ENCODE data around the gene ALDH7A1.

The ALDH7A1 gene

DNA sequence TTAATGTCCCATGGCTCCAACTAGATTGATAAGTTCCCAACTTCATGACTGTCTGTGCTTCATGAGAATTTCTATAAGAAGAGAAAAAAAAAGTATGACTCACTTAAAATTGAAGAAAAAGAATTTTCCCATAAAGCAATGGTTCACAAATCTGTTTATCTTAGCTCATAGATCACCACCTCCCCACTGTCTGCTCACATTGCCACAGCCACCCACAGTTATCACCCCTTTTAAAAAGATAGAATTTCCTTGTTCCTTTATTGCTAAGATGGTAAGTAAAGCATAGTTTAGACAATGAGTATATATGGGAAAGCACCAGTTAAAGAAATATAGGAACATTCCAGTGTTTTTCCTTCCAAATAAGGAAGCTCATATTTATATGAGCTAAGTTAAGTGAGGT is 67.1 kb downstream of the ALDH7A1 start:
- no peak overlapping the region for H3K9ac ChIP-seq (ENCODE audit: low read length)
- no peaks in the 10 kb centered on the region for H4K20me1 ChIP-seq (ENCODE audit: insufficient read depth, low read length)
- H3K79me2 ChIP-seq (ENCODE audit: insufficient read depth, low read length) = no peaks in the 10 kb centered on the region
- H3K4me2 ChIP-seq (ENCODE audit: low read length) = no peak overlapping the region
- no peaks in the 10 kb centered on the region for H3K9me3 ChIP-seq (ENCODE audit: low read length)
- no peaks in the 10 kb centered on the region for H3K27me3 ChIP-seq (ENCODE audit: insufficient read depth, low read length)
- no peak for TF ChIP-seq EZH2 (IDR thresholded peaks at IDR 0.05; ENCODE audit: borderline replicate concordance, low read length)
- TF ChIP-seq, protein P1, sequence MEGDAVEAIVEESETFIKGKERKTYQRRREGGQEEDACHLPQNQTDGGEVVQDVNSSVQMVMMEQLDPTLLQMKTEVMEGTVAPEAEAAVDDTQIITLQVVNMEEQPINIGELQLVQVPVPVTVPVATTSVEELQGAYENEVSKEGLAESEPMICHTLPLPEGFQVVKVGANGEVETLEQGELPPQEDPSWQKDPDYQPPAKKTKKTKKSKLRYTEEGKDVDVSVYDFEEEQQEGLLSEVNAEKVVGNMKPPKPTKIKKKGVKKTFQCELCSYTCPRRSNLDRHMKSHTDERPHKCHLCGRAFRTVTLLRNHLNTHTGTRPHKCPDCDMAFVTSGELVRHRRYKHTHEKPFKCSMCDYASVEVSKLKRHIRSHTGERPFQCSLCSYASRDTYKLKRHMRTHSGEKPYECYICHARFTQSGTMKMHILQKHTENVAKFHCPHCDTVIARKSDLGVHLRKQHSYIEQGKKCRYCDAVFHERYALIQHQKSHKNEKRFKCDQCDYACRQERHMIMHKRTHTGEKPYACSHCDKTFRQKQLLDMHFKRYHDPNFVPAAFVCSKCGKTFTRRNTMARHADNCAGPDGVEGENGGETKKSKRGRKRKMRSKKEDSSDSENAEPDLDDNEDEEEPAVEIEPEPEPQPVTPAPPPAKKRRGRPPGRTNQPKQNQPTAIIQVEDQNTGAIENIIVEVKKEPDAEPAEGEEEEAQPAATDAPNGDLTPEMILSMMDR (IDR thresholded peaks at IDR 0.05; ENCODE audit: low read length) = no peak
- H3K4me1 ChIP-seq (ENCODE audit: insufficient read depth, low read length, severe bottlenecking) = no peaks in the 10 kb centered on the region
- no peak overlapping the region for H3K4me3 ChIP-seq (ENCODE audit: low read depth, low read length, poor library complexity, severe bottlenecking)
- no peak overlapping the region for H3K27ac ChIP-seq (ENCODE audit: low read depth, low read length, poor library complexity, severe bottlenecking)
- H3F3A ChIP-seq (ENCODE audit: insufficient read depth, low read length) = no peaks in the 10 kb centered on the region
- no peak overlapping the region for H2AFZ ChIP-seq (ENCODE audit: low read length)
- no peaks in the 10 kb centered on the region for H3K9me2 ChIP-seq (ENCODE audit: low read depth, low read length)
- H3K36me3 ChIP-seq (ENCODE audit: insufficient read depth, low read length) = no peaks in the 10 kb centered on the region

DNA sequence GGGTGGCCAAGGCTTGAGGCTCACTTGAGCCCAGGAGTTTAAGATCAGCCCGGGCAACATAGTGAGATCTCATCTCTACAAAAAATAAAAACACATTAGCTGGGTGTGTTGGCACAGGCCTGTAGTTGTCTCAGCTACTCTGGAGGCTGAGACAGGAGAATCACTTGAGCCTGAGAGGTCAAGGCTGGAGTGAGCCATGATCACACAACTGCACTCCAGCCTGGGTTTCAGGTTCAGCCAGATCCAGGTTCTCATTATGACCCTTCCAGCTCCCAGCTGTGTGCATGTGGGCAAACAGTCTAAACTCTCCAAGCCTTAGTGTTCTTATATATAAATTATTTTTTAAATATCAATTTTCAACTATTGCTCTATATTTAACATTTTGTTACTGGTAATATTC is 67.9 kb downstream of the ALDH7A1 start:
- Histone ChIP-seq H3K27me3 (ENCODE audit: insufficient read depth, low read length) (no peaks in the 10 kb centered on the region), H3K79me2 (ENCODE audit: insufficient read depth, low read length) (no peaks in the 10 kb centered on the region), H3K36me3 (ENCODE audit: insufficient read depth, low read length) (no peaks in the 10 kb centered on the region), H3K9me3 (ENCODE audit: low read length) (no peaks in the 10 kb centered on the region), H4K20me1 (ENCODE audit: insufficient read depth, low read length) (no peaks in the 10 kb centered on the region), H3K27ac (ENCODE audit: low read depth, low read length, poor library complexity, severe bottlenecking) (no peak overlapping the region), H3K9me2 (ENCODE audit: low read depth, low read length) (no peaks in the 10 kb centered on the region), H3K9ac (ENCODE audit: low read length) (no peak overlapping the region), H3F3A (ENCODE audit: insufficient read depth, low read length) (no peaks in the 10 kb centered on the region), H3K4me1 (ENCODE audit: insufficient read depth, low read length, severe bottlenecking) (no peaks in the 10 kb centered on the region), H2AFZ (ENCODE audit: low read length) (no peak overlapping the region), H3K4me2 (ENCODE audit: low read length) (no peak overlapping the region), H3K4me3 (ENCODE audit: low read depth, low read length, poor library complexity, severe bottlenecking) (no peak overlapping the region)
- TF ChIP-seq, protein P1 (IDR thresholded peaks at IDR 0.05; ENCODE audit: low read length) = no peak
- no peak for TF ChIP-seq EZH2 (IDR thresholded peaks at IDR 0.05; ENCODE audit: borderline replicate concordance, low read length)

DNA sequence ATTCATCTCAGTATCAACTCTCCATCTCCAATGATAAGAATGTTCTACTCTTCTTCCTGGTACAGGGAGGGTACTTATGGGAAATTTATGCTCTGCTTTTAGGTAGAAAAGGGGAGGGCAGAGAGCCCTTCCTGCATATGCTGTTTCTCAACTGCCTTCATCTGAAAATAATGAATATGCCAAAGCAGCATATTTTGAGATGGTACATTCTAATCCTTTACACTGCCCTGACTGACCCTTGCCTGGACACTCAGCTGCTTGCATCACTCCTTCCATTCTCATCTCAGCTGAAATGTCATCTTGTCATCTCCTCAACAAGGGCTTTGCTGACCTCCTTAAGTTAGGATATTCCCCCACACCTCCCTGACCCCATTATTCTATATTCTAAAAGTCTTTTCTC is 68.5 kb downstream of the ALDH7A1 start:
- no peaks in the 10 kb centered on the region for H3K9me2 ChIP-seq (ENCODE audit: low read depth, low read length)
- no peaks in the 10 kb centered on the region for H3K9me3 ChIP-seq (ENCODE audit: low read length)
- H3K4me2 ChIP-seq (ENCODE audit: low read length) = no peak overlapping the region
- no peaks in the 10 kb centered on the region for H3K27me3 ChIP-seq (ENCODE audit: insufficient read depth, low read length)
- no peak for TF ChIP-seq EZH2 (IDR thresholded peaks at IDR 0.05; ENCODE audit: borderline replicate concordance, low read length)
- TF ChIP-seq, protein P1 (IDR thresholded peaks at IDR 0.05; ENCODE audit: low read length) = no peak
- H3K36me3 ChIP-seq (ENCODE audit: insufficient read depth, low read length) = no peaks in the 10 kb centered on the region
- no peak overlapping the region for H3K9ac ChIP-seq (ENCODE audit: low read length)
- H3K79me2 ChIP-seq (ENCODE audit: insufficient read depth, low read length) = no peaks in the 10 kb centered on the region
- no peaks in the 10 kb centered on the region for H3F3A ChIP-seq (ENCODE audit: insufficient read depth, low read length)
- H3K4me3 ChIP-seq (ENCODE audit: low read depth, low read length, poor library complexity, severe bottlenecking) = no peak overlapping the region
- H3K27ac ChIP-seq (ENCODE audit: low read depth, low read length, poor library complexity, severe bottlenecking) = no peak overlapping the region
- no peaks in the 10 kb centered on the region for H3K4me1 ChIP-seq (ENCODE audit: insufficient read depth, low read length, severe bottlenecking)
- no peak overlapping the region for H2AFZ ChIP-seq (ENCODE audit: low read length)
- H4K20me1 ChIP-seq (ENCODE audit: insufficient read depth, low read length) = no peaks in the 10 kb centered on the region

Data from OCI-LY1 (cell line).